ENCODE data around the gene COG3. TPM values are rescaled to one million over a fixed set of nuclear protein-coding genes. Genes with fewer than 3 reads are reported as not detected.
"Not testable (repeated sequence)": the region's sequence is repeated elsewhere in the genome, so short reads cannot be mapped to it uniquely, and the experiment has no call there.

Gene COG3
- total and polyA plus RNA-seq, 2 donors (not counting 3 experiments of a cell fraction or from before 2014, with no cell fraction given), result 18.9 to 27.0 TPM

DNA sequence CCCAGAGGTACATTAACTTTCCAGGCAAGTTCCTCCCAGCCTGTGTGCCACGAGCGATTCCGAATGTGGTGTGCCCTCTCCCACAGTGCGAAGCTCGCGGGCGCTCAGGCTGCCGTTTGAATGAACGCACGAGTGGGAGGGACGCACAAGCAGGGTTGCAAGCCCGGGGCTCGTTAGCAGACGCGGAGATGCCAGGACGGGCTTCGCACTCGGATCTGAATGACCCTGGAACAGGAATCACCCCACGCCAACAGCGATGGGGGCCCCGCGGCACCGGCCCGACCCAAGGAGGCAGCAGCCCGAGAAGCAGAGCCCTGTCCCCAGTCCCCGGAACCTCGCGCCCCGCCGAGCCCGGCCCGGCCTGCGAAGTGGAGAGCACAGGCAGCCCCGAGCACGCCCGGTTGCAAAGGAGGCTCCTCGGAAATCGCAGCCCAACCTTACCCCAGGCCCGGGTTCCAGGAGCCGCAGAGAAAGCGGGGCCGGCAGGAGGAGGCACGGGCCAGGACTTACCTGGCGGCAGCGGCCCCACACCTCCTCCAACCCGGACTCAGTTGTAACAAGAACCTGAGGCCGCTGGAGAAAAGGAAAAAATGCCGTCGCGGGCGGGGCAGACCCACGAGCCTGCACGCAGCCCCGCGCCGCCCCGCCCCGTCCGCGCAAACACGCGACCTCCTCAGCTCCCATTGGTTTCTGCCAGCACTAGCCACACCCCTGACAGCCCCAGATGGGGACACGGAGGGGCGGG is 46.8 kb upstream of the COG3 start, which contains the start of gene SLC25A30:
Gene SLC25A30, minus strand, starts transcription at position 584 of the 745 bp plus-strand sequence. CDS start 6,948 bp downstream, outside the sequence.
- ChIA-PET POLR2A (interaction anchor here (1.0 to 1.5 kb wide), 2 partner anchors 47 kb away, joined by 3 read pairs; partner anchors contain the start of gene COG3), CTCF (interaction anchor here (0.6 to 5.5 kb wide), 8 partner anchors 14 to 1055 kb away, joined by 3 to 35 read pairs (median 4); partner anchors contain the start of gene COG3)
- Histone ChIP-seq H3K4me2 (ENCODE audit: insufficient read depth, low read length) (peak within 1 kb of the TSS; percentile 93), H2AFZ (ENCODE audit: low read depth, low read length) (peak within 1 kb of the TSS; percentile 88), H3K4me1 (ENCODE audit: control insufficient read depth, extremely low read depth, insufficient read depth, low read length) (peaks cover 24% of the 10 kb centered on the region), H3K36me3 (ENCODE audit: control insufficient read depth in 2 of 2, extremely low read depth in 1 of 2, insufficient read depth in 2 of 2, low read length in 2 of 2) (no peaks in the 10 kb centered on the region), H3K27ac (ENCODE audit: insufficient read depth, low read depth, low read length) (peak within 1 kb of the TSS; percentile 56), H4K20me1 (replicated peaks; ENCODE audit: control insufficient read depth, extremely low read depth, insufficient read depth, low read length) (no peaks in the 10 kb centered on the region), H3K9ac (replicated peaks; ENCODE audit: extremely low read depth, insufficient read depth, low read length) (peak within 1 kb of the TSS; percentile 82), H3K27me3 (ENCODE audit: control insufficient read depth in 2 of 2, insufficient read depth in 2 of 2, low read length in 2 of 2) (no peaks in the 10 kb centered on the region), H3K79me2 (ENCODE audit: control insufficient read depth, insufficient read depth, low read length) (peaks cover 10% of the 10 kb centered on the region), H3K4me3 (replicated peaks in 1 of 3; ENCODE audit: insufficient read depth in 1 of 3, low read depth in 1 of 3, low read length in 3 of 3) (peak within 1 kb of the TSS; percentile 66 to 87 (median 79)), H3K9me3 (replicated peaks; ENCODE audit: control insufficient read depth, insufficient read depth, low read length) (no peaks in the 10 kb centered on the region), H3K9me1 (replicated peaks; ENCODE audit: control insufficient read depth, extremely low read depth, insufficient read depth, low read length) (no peaks in the 10 kb centered on the region)
- TSS peak; percentile 44 for BruUV-seq (replicated peaks)
- intact Hi-C loops (cut with micrococcal nuclease), result loop anchor here (1.0 kb wide), 2 partner anchors 46 to 77 kb away; partner anchors contain the start of genes COG3 and TPT1
- DNase-seq (ENCODE audit: low read depth, low spot score) (peak; percentile 94), FAIRE-seq (peak; percentile 81)
- dilution Hi-C loops (cut with MboI; ENCODE audit: extremely low pct_ligation_motif_present, low sequenced_read_pairs), result no loop called here
- TF ChIP-seq EZH2 (IDR thresholded peaks at IDR 0.05; ENCODE audit: borderline replicate concordance, low read depth, low read length, severe bottlenecking) (no peak), GATA2 (IDR thresholded peaks at IDR 0.05; ENCODE audit: insufficient read depth, insufficient read length, low read depth, low read length) (no peak), POLR2AphosphoS5 (IDR thresholded peaks at IDR 0.05; ENCODE audit: insufficient read depth, low read depth, low read length) (peak; percentile 50), POLR2A (IDR thresholded peaks at IDR 0.05; ENCODE audit: low read depth, low read length) (peak; percentile 78), MYC (IDR thresholded peaks at IDR 0.05; ENCODE audit: low read depth, low read length) (no peak)
- TF ChIP-seq, protein P1, sequence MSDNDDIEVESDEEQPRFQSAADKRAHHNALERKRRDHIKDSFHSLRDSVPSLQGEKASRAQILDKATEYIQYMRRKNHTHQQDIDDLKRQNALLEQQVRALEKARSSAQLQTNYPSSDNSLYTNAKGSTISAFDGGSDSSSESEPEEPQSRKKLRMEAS (IDR thresholded peaks at IDR 0.05; ENCODE audit: insufficient read depth, insufficient read length), result peak; percentile 27

DNA sequence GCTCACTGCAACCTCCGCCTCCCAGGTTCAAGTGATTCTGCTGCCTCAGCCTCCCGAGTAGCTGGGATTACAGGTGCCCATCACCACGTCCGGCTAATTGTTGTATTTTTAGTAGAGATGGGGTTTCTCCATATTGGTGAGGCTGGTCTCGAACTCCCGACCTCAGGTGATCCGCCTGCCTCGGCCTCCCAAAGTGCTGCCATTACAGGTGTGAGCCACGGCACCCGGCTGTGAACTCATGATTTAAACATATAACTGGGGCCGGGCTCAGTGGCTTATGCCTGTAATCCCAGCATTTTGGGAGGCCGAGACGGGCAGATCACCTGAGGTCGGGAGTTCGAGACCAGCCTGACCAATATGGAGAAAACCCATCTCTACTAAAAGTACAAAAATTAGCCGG is 45.4 kb upstream of the COG3 start:
- FAIRE-seq; H4K20me1 ChIP-seq (replicated peaks; ENCODE audit: control insufficient read depth, extremely low read depth, insufficient read depth, low read length); POLR2A ChIA-PET; H3K79me2 ChIP-seq (ENCODE audit: control insufficient read depth, insufficient read depth, low read length); H3K4me2 ChIP-seq (ENCODE audit: insufficient read depth, low read length); DNase-seq (ENCODE audit: low read depth, low spot score); H3K9ac ChIP-seq (replicated peaks; ENCODE audit: extremely low read depth, insufficient read depth, low read length); H2AFZ ChIP-seq (ENCODE audit: low read depth, low read length); intact Hi-C loops (cut with micrococcal nuclease); dilution Hi-C loops (cut with MboI; ENCODE audit: extremely low pct_ligation_motif_present, low sequenced_read_pairs); H3K27ac ChIP-seq (ENCODE audit: insufficient read depth, low read depth, low read length); H3K36me3 ChIP-seq (ENCODE audit: control insufficient read depth in 2 of 2, extremely low read depth in 1 of 2, insufficient read depth in 2 of 2, low read length in 2 of 2); H3K9me3 ChIP-seq (replicated peaks; ENCODE audit: control insufficient read depth, insufficient read depth, low read length); H3K9me1 ChIP-seq (replicated peaks; ENCODE audit: control insufficient read depth, extremely low read depth, insufficient read depth, low read length); H3K4me3 ChIP-seq (replicated peaks in 1 of 3; ENCODE audit: insufficient read depth in 1 of 3, low read depth in 1 of 3, low read length in 3 of 3); BruUV-seq (replicated peaks); H3K27me3 ChIP-seq (ENCODE audit: control insufficient read depth in 2 of 2, insufficient read depth in 2 of 2, low read length in 2 of 2): not testable (repeated sequence)
- CTCF ChIA-PET, result interaction anchor here (1.9 to 2.5 kb wide), 2 partner anchors 21 to 42 kb away, joined by 4 to 9 read pairs; no protein-coding TSS in a partner anchor
- H3K4me1 ChIP-seq (ENCODE audit: control insufficient read depth, extremely low read depth, insufficient read depth, low read length), result peaks cover 18% of the 10 kb centered on the region
